DND-41 (cell line): ENCODE measurements around the gene RPS23.

Source experiments
- ATAC-seq: fragments of 200-7000 bp; cut with Tn5 transposase; 3 replicates; pipeline ENCODE4 v1.9.1; 2021; ENCODE audit warnings: low read depth; ENCODE audit not compliant: insufficient read depth
- DNase-seq: peaks from one replicate; pipeline ENCODE4 v3.0.0-alpha.2; 2020
- H2AFZ ChIP-seq: 2 replicates; pipeline ENCODE4 v1.6.0; 2012; ENCODE audit warnings: low read depth, low read length
- H3K27ac ChIP-seq: 2 replicates; pipeline ENCODE4 v1.5.1; 2012; ENCODE audit warnings: low read length, inconsistent platforms
- H3K27me3 ChIP-seq: fragments of 200-600 bp; sonication (generic); 2 replicates; pipeline ENCODE4 v1.6.0; 2012; ENCODE audit warnings: low read length, mild to moderate bottlenecking, inconsistent platforms; ENCODE audit not compliant: insufficient read depth, poor library complexity
- H3K36me3 ChIP-seq: 2 replicates; pipeline ENCODE4 v1.5.1; 2012; ENCODE audit warnings: low read length, inconsistent platforms; ENCODE audit not compliant: insufficient read depth
- H3K4me1 ChIP-seq: 2 replicates; pipeline ENCODE4 v1.5.1; 2012; ENCODE audit warnings: mild to moderate bottlenecking, low read length; ENCODE audit not compliant: insufficient read depth
- H3K4me2 ChIP-seq: 2 replicates; pipeline ENCODE4 v1.6.0; 2012; ENCODE audit warnings: mild to moderate bottlenecking, moderate library complexity, low read length, inconsistent platforms; ENCODE audit not compliant: insufficient read depth
- H3K4me3 ChIP-seq, 2 experiments: fragments of 200-600 bp in 1 of 2; shearing (Covaris generic) in 1 of 2; 2 replicates each; pipeline ENCODE4 v1.5.1; 2012 to 2016; ENCODE audit warnings: inconsistent platforms in 2 of 2, low read length in 2 of 2, mild to moderate bottlenecking in 2 of 2, low read depth in 1 of 2, moderate library complexity in 1 of 2
- H3K79me2 ChIP-seq: 2 replicates; pipeline ENCODE4 v1.6.0; 2012; ENCODE audit warnings: low read length, inconsistent platforms; ENCODE audit not compliant: insufficient read depth
- H3K9ac ChIP-seq: 2 replicates; pipeline ENCODE4 v1.6.0; 2012; ENCODE audit warnings: low read depth, mild to moderate bottlenecking, inconsistent platforms, low read length, moderate library complexity
- H3K9me3 ChIP-seq: 2 replicates; pipeline ENCODE4 v1.5.1; 2012; ENCODE audit warnings: low read length, moderate library complexity, mild to moderate bottlenecking, inconsistent platforms; ENCODE audit not compliant: insufficient read depth, severe bottlenecking
- H4K20me1 ChIP-seq: 2 replicates; pipeline ENCODE4 v1.6.0; 2012; ENCODE audit warnings: low read length; ENCODE audit not compliant: insufficient read depth
- CTCF ChIP-seq: IDR thresholded peaks from 2 replicates; pipeline ENCODE4 v1.5.1; 2012; ENCODE audit warnings: borderline replicate concordance, low read length, moderate library complexity, mild to moderate bottlenecking; ENCODE audit not compliant: poor library complexity, severe bottlenecking; ENCODE audit errors: extremely low read depth
- EZH2 ChIP-seq: IDR thresholded peaks from 3 replicates; pipeline ENCODE4 v1.6.1; 2012; ENCODE audit warnings: borderline replicate concordance, low read depth, mild to moderate bottlenecking, moderate library complexity, low read length, inconsistent platforms; ENCODE audit not compliant: severe bottlenecking

RPS23 gene

GRCh38 chr5:82325155-82325554 is 47.0 kb upstream of the RPS23 start:
- H3K4me3 ChIP-seq, result no peak overlapping the region
- ATAC-seq (peak; percentile 84), DNase-seq (peak; percentile 56)
- no peak overlapping the region for H2AFZ ChIP-seq
- H3K9ac ChIP-seq, result no peak overlapping the region
- H3K4me2 ChIP-seq, result no peak overlapping the region
- H3K4me1 ChIP-seq, result peaks cover 19% of the 10 kb centered on the region
- H3K27me3 ChIP-seq, result no peaks in the 10 kb centered on the region
- no peaks in the 10 kb centered on the region for H3K9me3 ChIP-seq
- TF ChIP-seq EZH2, result no peak
- TF ChIP-seq CTCF, result no peak
- H3K27ac ChIP-seq, result peak overlapping the region; percentile 4; the same call in 1 of the 2 replicates
- no peaks in the 10 kb centered on the region for H3K36me3 ChIP-seq
- H4K20me1 ChIP-seq, result no peaks in the 10 kb centered on the region
- no peaks in the 10 kb centered on the region for H3K79me2 ChIP-seq

- Histone ChIP-seq H3K79me2 (peaks cover 19% of the 10 kb centered on the region), H3K36me3 (peaks cover 17% of the 10 kb centered on the region), H3K4me2 (no peak overlapping the region), H3K4me1 (peaks cover 49% of the 10 kb centered on the region), H4K20me1 (no peaks in the 10 kb centered on the region), H3K27me3 (no peaks in the 10 kb centered on the region), H3K27ac (no peak overlapping the region), H3K9me3 (no peaks in the 10 kb centered on the region), H2AFZ (no peak overlapping the region), H3K4me3 (no peak overlapping the region), H3K9ac (no peak overlapping the region)
- ATAC-seq (no peak), DNase-seq (no peak)
- TF ChIP-seq CTCF (no peak), EZH2 (no peak)
Measured at GRCh38 chr5:82320966-82321365, 42.8 kb upstream of the RPS23 start.

GRCh38 chr5:82319651-82320376 is 41.7 kb upstream of the RPS23 start:
- H3K4me3 ChIP-seq, result no peak overlapping the region
- no peak overlapping the region for H2AFZ ChIP-seq
- peaks cover 17% of the 10 kb centered on the region for H3K36me3 ChIP-seq
- no peaks in the 10 kb centered on the region for H3K9me3 ChIP-seq
- H4K20me1 ChIP-seq, result no peaks in the 10 kb centered on the region
- H3K27me3 ChIP-seq, result no peaks in the 10 kb centered on the region
- TF ChIP-seq EZH2, result no peak
- TF ChIP-seq CTCF, result no peak
- H3K4me2 ChIP-seq, result no peak overlapping the region
- ATAC-seq, result no peak
- H3K4me1 ChIP-seq, result peaks cover 51% of the 10 kb centered on the region
- DNase-seq, result no peak
- peaks cover 25% of the 10 kb centered on the region for H3K79me2 ChIP-seq
- H3K27ac ChIP-seq, result peak overlapping the region; percentile 42
- no peak overlapping the region for H3K9ac ChIP-seq

- no peak for DNase-seq
- no peaks in the 10 kb centered on the region for H3K27me3 ChIP-seq
- no peak for ATAC-seq
Measured at GRCh38 chr5:82319192-82319591, 41.0 kb upstream of the RPS23 start.

More at GRCh38 chr5:82319192-82319591, 41.0 kb upstream of the RPS23 start:
- Histone ChIP-seq H3K79me2 (peaks cover 29% of the 10 kb centered on the region), H3K4me1 (peaks cover 51% of the 10 kb centered on the region), H3K4me3 (no peak overlapping the region), H4K20me1 (no peaks in the 10 kb centered on the region), H3K36me3 (peaks cover 17% of the 10 kb centered on the region), H3K9me3 (no peaks in the 10 kb centered on the region), H3K4me2 (no peak overlapping the region), H2AFZ (no peak overlapping the region), H3K9ac (no peak overlapping the region), H3K27ac (peak overlapping the region; percentile 42)
- TF ChIP-seq EZH2 (no peak), CTCF (no peak)
